H1 (cell line): ENCODE results near the gene C22orf31. TPM values are rescaled to one million over a fixed set of nuclear protein-coding genes. Genes with fewer than 3 reads are reported as not detected.

Experiments
- CTCF ChIA-PET: fragments of 300-600 bp; sonication (Branson Sonifier 250); formaldehyde crosslinking; loops from one replicate; lab custom pipeline; 2021; ENCODE audit not compliant: partially characterized antibody; lab: Charles Lee
- POLR2A ChIA-PET: fragments of 300-600 bp; sonication (Branson Sonifier 250); formaldehyde crosslinking; loops from one replicate; lab custom pipeline; 2021; ENCODE audit warnings: inconsistent platforms; ENCODE audit not compliant: partially characterized antibody; lab: Charles Lee
- DNase-seq, 2 experiments: peaks; one replicate each; pipeline versions ENCODE4 v3.0.0 to v3.0.0-alpha.2; 2010 to 2022; ENCODE audit warnings: low spot score in 2 of 2, low read depth in 1 of 2, mixed read lengths in 1 of 2
- FAIRE-seq: peaks from 2 replicates; lab custom pipeline; 2011; peaks lifted over from hg19 to GRCh38; lab: Jason Lieb, UNC
- H2AFZ ChIP-seq: 2 replicates; pipeline ENCODE4 v1.8.1; 2012; ENCODE audit warnings: low read length, inconsistent platforms
- H2AK5ac ChIP-seq: 2 replicates; pipeline ENCODE4 v1.6.1; 2013; ENCODE audit warnings: low read depth, low read length
- H2BK120ac ChIP-seq: replicated peaks from 2 replicates; pipeline ENCODE3; 2013; ENCODE audit warnings: low read depth, low read length, inconsistent platforms
- H2BK12ac ChIP-seq: 2 replicates; pipeline ENCODE4 v1.6.1; 2013; ENCODE audit warnings: low read depth, low read length
- H2BK15ac ChIP-seq: 2 replicates; pipeline ENCODE4 v1.6.1; 2013; ENCODE audit warnings: low read length
- H2BK20ac ChIP-seq: 2 replicates; pipeline ENCODE4 v1.6.1; 2013; ENCODE audit warnings: low read length
- H2BK5ac ChIP-seq: 2 replicates; pipeline ENCODE4 v1.6.1; 2013; ENCODE audit warnings: low read depth, low read length
- H3K14ac ChIP-seq: 2 replicates; pipeline ENCODE4 v1.6.1; 2013; ENCODE audit warnings: inconsistent platforms; ENCODE audit not compliant: insufficient read length
- H3K18ac ChIP-seq: 2 replicates; pipeline ENCODE4 v1.6.1; 2013; ENCODE audit warnings: low read length; ENCODE audit errors: extremely low read depth
- H3K23ac ChIP-seq: 2 replicates; pipeline ENCODE4 v1.6.1; 2013; ENCODE audit warnings: inconsistent platforms; ENCODE audit not compliant: insufficient read length
- H3K23me2 ChIP-seq: 2 replicates; pipeline ENCODE4 v1.6.1; 2013; ENCODE audit warnings: low read depth, low read length
- H3K27ac ChIP-seq: 2 replicates; pipeline ENCODE4 v1.6.1; 2011; ENCODE audit warnings: low read depth, low read length, inconsistent platforms
- H3K27me3 ChIP-seq, 4 experiments: replicated peaks in 1 of 4; 1 replicate in 1 of 4; 2 replicates in 3 of 4; pipeline versions ENCODE4 v1.6.1 to v1.8.1; 2011 to 2013; ENCODE audit warnings: low read length in 3 of 4, mild to moderate bottlenecking in 3 of 4, inconsistent platforms in 2 of 4, mixed read lengths in 2 of 4, moderate library complexity in 1 of 4; ENCODE audit not compliant: control insufficient read depth in 3 of 4, insufficient read depth in 3 of 4; ENCODE audit errors: extremely low read depth in 1 of 4
- H3K36me3 ChIP-seq, 4 experiments: 2 replicates each; pipeline versions ENCODE4 v1.6.1 to v1.8.1; 2011 to 2013; ENCODE audit warnings: mild to moderate bottlenecking in 4 of 4, low read length in 3 of 4, moderate library complexity in 2 of 4, control low read depth in 1 of 4, inconsistent platforms in 1 of 4; ENCODE audit not compliant: insufficient read depth in 4 of 4, control insufficient read depth in 2 of 4
- H3K4ac ChIP-seq: replicated peaks from 2 replicates; pipeline ENCODE3; 2013; ENCODE audit warnings: low read length, low read depth, mixed read lengths, inconsistent platforms; ENCODE audit not compliant: insufficient read length
- H3K4me1 ChIP-seq, 4 experiments: replicated peaks in 1 of 4; 1 replicate in 1 of 4; 2 replicates in 3 of 4; pipeline versions ENCODE4 v1.6.1 to v1.8.1; 2011 to 2013; ENCODE audit warnings: low read length in 3 of 4, inconsistent platforms in 2 of 4, mixed read lengths in 1 of 4; ENCODE audit not compliant: insufficient read depth in 4 of 4, control insufficient read depth in 3 of 4
- H3K4me2 ChIP-seq, 2 experiments: 2 replicates each; pipeline versions ENCODE4 v1.6.1 to v1.8.1; 2011 to 2013; ENCODE audit warnings: low read depth in 2 of 2, low read length in 2 of 2, control low read depth in 1 of 2, inconsistent platforms in 1 of 2, mild to moderate bottlenecking in 1 of 2; ENCODE audit not compliant: insufficient read depth in 1 of 2
- H3K4me3 ChIP-seq, 4 experiments: fragments of 200-600, 300-600 bp in 1 of 4; sonication (generic), shearing (Covaris generic), sonication (Bioruptor Twin) in 1 of 4; 2 replicates each; pipeline versions ENCODE4 v1.5.1 to v1.8.1; 2011 to 2016; ENCODE audit warnings: low read length in 4 of 4, low read depth in 3 of 4, control low read depth in 2 of 4, inconsistent platforms in 2 of 4, mild to moderate bottlenecking in 2 of 4, mixed read lengths in 1 of 4, moderate library complexity in 1 of 4; ENCODE audit not compliant: insufficient read depth in 2 of 4; ENCODE audit errors: extremely low read depth in 1 of 4
- H3K56ac ChIP-seq: replicated peaks from 2 replicates; pipeline ENCODE3; 2013; ENCODE audit warnings: low read depth, mild to moderate bottlenecking, mixed read lengths, low read length, inconsistent platforms; ENCODE audit not compliant: insufficient read length
- H3K79me1 ChIP-seq: 2 replicates; pipeline ENCODE4 v1.6.1; 2013; ENCODE audit warnings: low read depth, low read length, control low read depth
- H3K79me2 ChIP-seq, 2 experiments: 2 replicates each; pipeline versions ENCODE4 v1.6.1 to v1.8.1; 2012 to 2013; ENCODE audit warnings: low read length in 2 of 2, mild to moderate bottlenecking in 2 of 2, inconsistent platforms in 1 of 2; ENCODE audit not compliant: insufficient read depth in 2 of 2, control insufficient read depth in 1 of 2
- H3K9ac ChIP-seq, 4 experiments: replicated peaks in 1 of 4; 1 replicate in 1 of 4; 2 replicates in 3 of 4; pipeline versions ENCODE4 v1.6.1 to v1.8.1; 2011 to 2013; ENCODE audit warnings: low read depth in 3 of 4, low read length in 3 of 4, control low read depth in 2 of 4, mild to moderate bottlenecking in 2 of 4, moderate library complexity in 2 of 4, inconsistent platforms in 1 of 4; ENCODE audit errors: extremely low read depth in 1 of 4
- H3K9me3 ChIP-seq, 2 experiments: 2 replicates each; pipeline versions ENCODE4 v1.6.1 to v1.8.1; 2012 to 2013; ENCODE audit warnings: mild to moderate bottlenecking in 2 of 2, moderate library complexity in 2 of 2, control low read depth in 1 of 2, inconsistent platforms in 1 of 2, low read depth in 1 of 2, low read length in 1 of 2, mixed read lengths in 1 of 2; ENCODE audit not compliant: insufficient read depth in 2 of 2
- H4K20me1 ChIP-seq, 2 experiments: replicated peaks in 1 of 2; 2 replicates each; pipeline versions ENCODE3 to v1.8.1; 2011 to 2013; ENCODE audit warnings: inconsistent platforms in 2 of 2, low read length in 2 of 2, mild to moderate bottlenecking in 1 of 2; ENCODE audit not compliant: insufficient read depth in 2 of 2, control insufficient read depth in 1 of 2
- H4K5ac ChIP-seq: 2 replicates; pipeline ENCODE4 v1.6.1; 2013; ENCODE audit warnings: low read length, low read depth, mixed read lengths, inconsistent platforms; ENCODE audit not compliant: insufficient read length
- H4K8ac ChIP-seq: 2 replicates; pipeline ENCODE4 v1.8.0; 2013; ENCODE audit warnings: mild to moderate bottlenecking, moderate library complexity, low read length, inconsistent platforms; ENCODE audit not compliant: insufficient read depth; ENCODE audit errors: extremely low read depth
- H4K91ac ChIP-seq: replicated peaks from 2 replicates; pipeline ENCODE3; 2013; ENCODE audit warnings: low read length, mixed read lengths, inconsistent platforms; ENCODE audit not compliant: insufficient read length
- EZH2 ChIP-seq: fragments of 200-600 bp; sonication (generic); IDR thresholded peaks from 2 replicates; pipeline ENCODE4 v1.7.1; 2012; ENCODE audit warnings: low read depth, mild to moderate bottlenecking, moderate library complexity, low read length, inconsistent platforms; ENCODE audit not compliant: severe bottlenecking
- KDM4A ChIP-seq: IDR thresholded peaks from one replicate; pipeline ENCODE4 v1.7.1; 2012; ENCODE audit warnings: low read depth, mild to moderate bottlenecking, moderate library complexity, low read length, inconsistent platforms; ENCODE audit not compliant: severe bottlenecking
- WGBS, 2 experiments: shearing (Covaris generic) in 1 of 2; methylation state at CpG; one replicate each; pipeline versions ENCODE4 v1.1.6 to v1.1.7; 2013 to 2015; ENCODE audit warnings: low lambda C conversion rate in 2 of 2, mixed read lengths in 2 of 2, inconsistent platforms in 1 of 2, low coverage in 1 of 2, missing lambda C conversion rate in 1 of 2; ENCODE audit not compliant: insufficient replicate concordance in 2 of 2, insufficient coverage in 1 of 2, insufficient read length in 1 of 2; ENCODE audit errors: extremely low coverage in 1 of 2, missing lambda C conversion rate in 1 of 2; 5-methylcytosine and 5-hydroxymethylcytosine counted together
- polyA plus RNA-seq, 7 experiments: library from polyadenylated mRNA; depleted of rRNA in 3 of 7; stranded (reverse) in 5 of 7; unstranded in 2 of 7; fragments of >200 nt in 5 of 7; fragments of 200-250 nt in 2 of 7; gene quantifications; 1 replicate in 5 of 7; 2 replicates in 1 of 7; 4 replicates in 1 of 7; pipeline versions ENCODE4 v1.2.1 to v1.2.3, GENCODE V29; 2011 to 2013; ENCODE audit warnings: missing spikeins in 2 of 7, mixed read lengths in 2 of 7
- total RNA-seq: library from RNA; stranded (reverse); fragmentation: NEBNext Ultra II Directional; extraction: Animal tissue kit (Norgen Biotek cat#: 25700); gene quantifications from 2 replicates; pipeline ENCODE4 v1.2.1, GENCODE V29; 2021
- TF ChIP-seq, protein P1 (sequence below), 3 experiments: IDR thresholded peaks; 1 replicate in 2 of 3; 2 replicates in 1 of 3; pipeline versions ENCODE4 v1.5.1 to v1.6.1; 2011; ENCODE audit warnings: low read length in 3 of 3, mild to moderate bottlenecking in 3 of 3, inconsistent platforms in 2 of 3, low read depth in 1 of 3, moderate library complexity in 1 of 3; ENCODE audit not compliant: insufficient read depth in 1 of 3; ENCODE audit errors: control extremely low read depth in 1 of 3
- TF ChIP-seq, protein P2 (sequence below): IDR thresholded peaks from 2 replicates; pipeline ENCODE4 v1.6.1; 2012; ENCODE audit warnings: inconsistent platforms
- TF ChIP-seq, protein P3 (sequence below): IDR thresholded peaks from 2 replicates; pipeline ENCODE4 v1.6.1; 2012; ENCODE audit warnings: low read length, inconsistent platforms

Gene C22orf31
- total and polyA plus RNA-seq, 2 of the 8 experiments (the other 6 are each of a cell fraction or from before 2014, with no cell fraction given): not detected

DNA sequence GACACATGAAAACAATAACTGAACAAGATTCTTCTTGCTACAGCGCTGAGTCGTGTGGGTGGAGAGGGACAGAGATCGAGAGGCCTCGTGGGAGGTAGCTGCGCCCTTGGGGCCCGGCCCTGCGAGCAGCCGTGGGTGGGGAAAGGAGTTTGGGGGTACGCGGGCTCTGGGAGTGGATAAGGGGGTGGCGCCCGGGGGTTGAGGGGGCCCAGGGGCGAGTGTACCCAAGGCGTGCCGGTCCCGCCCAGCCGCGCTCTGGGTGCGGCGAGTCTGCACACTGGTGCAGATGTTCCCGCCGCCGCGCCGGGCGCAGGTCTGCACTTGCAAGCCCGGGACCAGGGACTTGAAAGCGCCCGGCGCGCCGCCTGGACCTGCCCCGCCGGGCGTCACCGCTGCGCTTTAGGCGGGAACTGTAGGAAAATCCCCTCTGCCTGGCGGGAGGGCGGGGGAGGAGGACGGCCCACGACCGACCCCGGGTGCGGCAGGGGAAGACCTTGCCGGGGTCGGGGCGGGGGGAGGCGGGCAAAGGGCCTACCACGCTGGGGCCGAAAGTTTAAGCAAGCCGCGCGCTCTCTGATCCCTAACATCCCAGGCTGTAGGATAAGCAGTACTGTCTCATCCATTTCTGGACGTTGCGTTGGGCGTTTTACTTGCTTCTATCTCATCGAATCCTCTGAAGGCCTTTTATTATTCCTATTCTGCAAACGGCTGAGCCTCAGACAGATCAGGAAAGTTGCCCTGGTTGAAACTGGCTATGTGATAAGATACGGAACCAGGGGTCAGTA, 9.8 kb upstream of the C22orf31 start:
- no peak overlapping the region for H3K56ac ChIP-seq
- H3K4me3 ChIP-seq: peak overlapping the region; percentile 17 to 61 (median 28); a peak in 7 of 8 replicates
- no peak overlapping the region for H2BK5ac ChIP-seq
- H3K14ac ChIP-seq: no peak overlapping the region
- H4K5ac ChIP-seq: no peak overlapping the region
- ChIA-PET POLR2A (interaction anchor here (0.8 to 2.6 kb wide), 3 partner anchors 14 to 330 kb away, joined by 3 to 12 read pairs (median 4); no protein-coding TSS in a partner anchor), CTCF (interaction anchor here (1.0 to 1.7 kb wide), 6 partner anchors 18 to 174 kb away, joined by 3 to 5 read pairs (median 4); no protein-coding TSS in a partner anchor)
- peaks cover 16% of the 10 kb centered on the region for H3K23me2 ChIP-seq
- H3K36me3 ChIP-seq: no peaks in the 10 kb centered on the region
- H2BK12ac ChIP-seq: peak overlapping the region; percentile 68; the same call in 1 of the 2 replicates
- H3K9me3 ChIP-seq: no peaks in the 10 kb centered on the region
- no peak overlapping the region for H3K9ac ChIP-seq
- H3K4me2 ChIP-seq: peak overlapping the region; percentile 52 to 62
- no peak overlapping the region for H2BK120ac ChIP-seq
- H3K79me2 ChIP-seq: no peaks in the 10 kb centered on the region
- peaks cover 3 to 9% (median 7%) of the 10 kb centered on the region in 4 experiments for H3K4me1 ChIP-seq
- H3K27ac ChIP-seq: no peak overlapping the region
- H3K79me1 ChIP-seq: no peaks in the 10 kb centered on the region
- no peak overlapping the region for H2AK5ac ChIP-seq
- H2BK20ac ChIP-seq: no peak overlapping the region
- peak overlapping the region; percentile 88; the same call in 1 of the 2 replicates for H2BK15ac ChIP-seq
- peaks cover 9 to 51% (median 48%) of the 10 kb centered on the region in 4 experiments for H3K27me3 ChIP-seq
- DNase-seq (peak; percentile 43 to 78), FAIRE-seq (no peak)
- 6% methylated on average over 16 of the region's 60 CpGs; no CpG with 5 or more reads in 1 of the 2 experiments for WGBS, 2 experiments
- H3K4ac ChIP-seq: peak overlapping the region; percentile 44
- H3K23ac ChIP-seq: no peak overlapping the region
- H4K20me1 ChIP-seq: peaks cover 3 to 8% of the 10 kb centered on the region in 2 experiments
- peak overlapping the region; percentile 71 for H3K18ac ChIP-seq
- H4K91ac ChIP-seq: no peak overlapping the region
- peak overlapping the region; percentile 77 for H2AFZ ChIP-seq
- H4K8ac ChIP-seq: no peak overlapping the region
- TF ChIP-seq EZH2 (peak; percentile 53), KDM4A (peak; percentile 23)
- TF ChIP-seq, protein P1, sequence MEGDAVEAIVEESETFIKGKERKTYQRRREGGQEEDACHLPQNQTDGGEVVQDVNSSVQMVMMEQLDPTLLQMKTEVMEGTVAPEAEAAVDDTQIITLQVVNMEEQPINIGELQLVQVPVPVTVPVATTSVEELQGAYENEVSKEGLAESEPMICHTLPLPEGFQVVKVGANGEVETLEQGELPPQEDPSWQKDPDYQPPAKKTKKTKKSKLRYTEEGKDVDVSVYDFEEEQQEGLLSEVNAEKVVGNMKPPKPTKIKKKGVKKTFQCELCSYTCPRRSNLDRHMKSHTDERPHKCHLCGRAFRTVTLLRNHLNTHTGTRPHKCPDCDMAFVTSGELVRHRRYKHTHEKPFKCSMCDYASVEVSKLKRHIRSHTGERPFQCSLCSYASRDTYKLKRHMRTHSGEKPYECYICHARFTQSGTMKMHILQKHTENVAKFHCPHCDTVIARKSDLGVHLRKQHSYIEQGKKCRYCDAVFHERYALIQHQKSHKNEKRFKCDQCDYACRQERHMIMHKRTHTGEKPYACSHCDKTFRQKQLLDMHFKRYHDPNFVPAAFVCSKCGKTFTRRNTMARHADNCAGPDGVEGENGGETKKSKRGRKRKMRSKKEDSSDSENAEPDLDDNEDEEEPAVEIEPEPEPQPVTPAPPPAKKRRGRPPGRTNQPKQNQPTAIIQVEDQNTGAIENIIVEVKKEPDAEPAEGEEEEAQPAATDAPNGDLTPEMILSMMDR (IDR thresholded peaks at IDR 0.05; ENCODE audit: control extremely low read depth in 1 of 3, insufficient read depth in 1 of 3, low read depth in 1 of 3, low read length in 3 of 3): no peak
- TF ChIP-seq, protein P2, sequence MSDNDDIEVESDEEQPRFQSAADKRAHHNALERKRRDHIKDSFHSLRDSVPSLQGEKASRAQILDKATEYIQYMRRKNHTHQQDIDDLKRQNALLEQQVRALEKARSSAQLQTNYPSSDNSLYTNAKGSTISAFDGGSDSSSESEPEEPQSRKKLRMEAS: 0 out of 2 replicates have a peak, but pooled peaks have one; percentile 4
- TF ChIP-seq, protein P3, sequence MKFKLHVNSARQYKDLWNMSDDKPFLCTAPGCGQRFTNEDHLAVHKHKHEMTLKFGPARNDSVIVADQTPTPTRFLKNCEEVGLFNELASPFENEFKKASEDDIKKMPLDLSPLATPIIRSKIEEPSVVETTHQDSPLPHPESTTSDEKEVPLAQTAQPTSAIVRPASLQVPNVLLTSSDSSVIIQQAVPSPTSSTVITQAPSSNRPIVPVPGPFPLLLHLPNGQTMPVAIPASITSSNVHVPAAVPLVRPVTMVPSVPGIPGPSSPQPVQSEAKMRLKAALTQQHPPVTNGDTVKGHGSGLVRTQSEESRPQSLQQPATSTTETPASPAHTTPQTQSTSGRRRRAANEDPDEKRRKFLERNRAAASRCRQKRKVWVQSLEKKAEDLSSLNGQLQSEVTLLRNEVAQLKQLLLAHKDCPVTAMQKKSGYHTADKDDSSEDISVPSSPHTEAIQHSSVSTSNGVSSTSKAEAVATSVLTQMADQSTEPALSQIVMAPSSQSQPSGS: no peak
